CD4-positive, alpha-beta T cell (primary cell): ENCODE data around the gene CHAF1A. TPM values are rescaled to one million over a fixed set of nuclear protein-coding genes. Genes with fewer than 3 reads are reported as not detected.

Experiments used
- ATAC-seq: fragments of 200-7000 bp; cut with Tn5 transposase; one replicate; pipeline ENCODE4 v1.10.0; 2022; ENCODE audit warnings: mild to moderate bottlenecking; ENCODE audit not compliant: poor library complexity
- CTCF ChIA-PET: fragments of 350-600 bp; sonication (Branson Sonifier 250); formaldehyde crosslinking; loops from one replicate; lab custom pipeline; 2021; ENCODE audit warnings: antibody characterized with exemption, inconsistent platforms; lab: Charles Lee
- POLR2A ChIA-PET: fragments of 350-600 bp; sonication (Branson Sonifier 250); formaldehyde crosslinking; loops from one replicate; lab custom pipeline; 2021; ENCODE audit warnings: antibody characterized with exemption, inconsistent platforms; lab: Charles Lee
- DNase-seq, 14 experiments: peaks; one replicate each; pipeline ENCODE4 v3.0.0-alpha.2; 2013 to 2020; ENCODE audit warnings: mixed read lengths in 2 of 14
- H3K27ac ChIP-seq, 2 donors: one replicate each; pipeline versions ENCODE4 v1.5.1 to v1.7.0; 2013; ENCODE audit warnings: low read length in 2 of 2, low read depth in 1 of 2, mild to moderate bottlenecking in 1 of 2
- H3K27me3 ChIP-seq, 2 experiments: 1 replicate in 1 of 2; 2 replicates in 1 of 2; pipeline versions ENCODE4 v1.6.1 to v1.7.0; 2013; ENCODE audit warnings: low read length in 2 of 2, control low read depth in 1 of 2, mild to moderate bottlenecking in 1 of 2, moderate library complexity in 1 of 2; ENCODE audit not compliant: insufficient read depth in 2 of 2, control insufficient read depth in 1 of 2
- H3K36me3 ChIP-seq: one replicate; pipeline ENCODE4 v1.6.1; 2013; ENCODE audit warnings: low read length, control low read depth; ENCODE audit not compliant: insufficient read depth
- H3K4me1 ChIP-seq: one replicate; pipeline ENCODE4 v1.6.1; 2013; ENCODE audit warnings: low read length, control low read depth; ENCODE audit not compliant: insufficient read depth
- H3K4me3 ChIP-seq: one replicate; pipeline ENCODE4 v1.5.1; 2013; ENCODE audit warnings: mild to moderate bottlenecking, low read length, moderate library complexity
- H3K9me3 ChIP-seq, 2 experiments: 1 replicate in 1 of 2; 2 replicates in 1 of 2; pipeline versions ENCODE4 v1.6.1 to v1.7.0; 2013; ENCODE audit warnings: low read length in 2 of 2, mild to moderate bottlenecking in 2 of 2, control low read depth in 1 of 2, moderate library complexity in 1 of 2; ENCODE audit not compliant: control insufficient read depth in 1 of 2, insufficient read depth in 1 of 2
- H3K27ac Mint-ChIP-seq: one replicate; pipeline ENCODE4 v1.8.0; 2020; ENCODE audit warnings: mixed read lengths
- H3K27me3 Mint-ChIP-seq: one replicate; pipeline ENCODE4 v1.8.0; 2021; ENCODE audit warnings: mixed read lengths
- H3K36me3 Mint-ChIP-seq: one replicate; pipeline ENCODE4 v1.8.0; 2021; ENCODE audit warnings: low read depth, mixed read lengths
- H3K4me1 Mint-ChIP-seq: one replicate; pipeline ENCODE4 v1.8.0; 2021; ENCODE audit warnings: low read depth, mixed read lengths
- H3K4me3 Mint-ChIP-seq: one replicate; pipeline ENCODE4 v1.8.0; 2020; ENCODE audit warnings: mild to moderate bottlenecking, mixed read lengths
- H3K9me3 Mint-ChIP-seq: one replicate; pipeline ENCODE4 v1.8.0; 2020; ENCODE audit warnings: mixed read lengths
- CTCF ChIP-seq: fragments of 200-600 bp; IDR thresholded peaks from one replicate; pipeline ENCODE4 v1.8.0; 2022; ENCODE audit warnings: antibody characterized with exemption, mild to moderate bottlenecking
- intact Hi-C, 2 experiments: fragments of 100-400 bp; cut with DNase I in 1 of 2; cut with micrococcal nuclease in 1 of 2; formaldehyde crosslinking; loops; one replicate each; pipeline versions ENCODE4 v1.15.1 to v1.9.0; 2023 to 2025; cut with DNase I, micrococcal nuclease
- total RNA-seq, 174 experiments: library from RNA in 2 of 174; stranded (reverse) in 2 of 174; gene quantifications; one replicate each; pipeline ENCODE4 v1.2.3 and lab custom pipeline; 2021 to 2026

CHAF1A gene
- total RNA-seq, 2 experiments from 2014 or later, result 27.5 to 27.8 TPM

GRCh38 chr19:4362831-4363545 lies 39.5 kb upstream of the CHAF1A start:
- H3K4me3 Mint-ChIP-seq, result no peak overlapping the region
- ChIA-PET POLR2A (interaction anchor here (1.3 kb wide), 1 partner anchor 223 kb away, joined by 3 read pairs; no protein-coding TSS in a partner anchor), CTCF (interaction anchor here (1.3 kb wide), 1 partner anchor 10 kb away, joined by 3 read pairs; no protein-coding TSS in a partner anchor)
- H3K4me1 Mint-ChIP-seq, result peaks cover 3% of the 10 kb centered on the region
- no peak overlapping the region for H3K27ac Mint-ChIP-seq
- H3K4me3 ChIP-seq, result no peak overlapping the region
- no peak overlapping the region for H3K27ac ChIP-seq
- TF ChIP-seq CTCF, result no peak
- no peaks in the 10 kb centered on the region for H3K9me3 ChIP-seq
- H3K4me1 ChIP-seq, result peaks cover 7% of the 10 kb centered on the region
- ATAC-seq (peak; percentile 28), DNase-seq (peak in 1 of 14 experiments; percentile 32)
- no peaks in the 10 kb centered on the region for H3K9me3 Mint-ChIP-seq
- no peaks in the 10 kb centered on the region for H3K27me3 Mint-ChIP-seq
- intact Hi-C loops, result no loop called here
- peaks cover 81% of the 10 kb centered on the region for H3K36me3 ChIP-seq
- H3K27me3 ChIP-seq, result no peaks in the 10 kb centered on the region
- H3K36me3 Mint-ChIP-seq, result peaks cover 18% of the 10 kb centered on the region

DNA sequence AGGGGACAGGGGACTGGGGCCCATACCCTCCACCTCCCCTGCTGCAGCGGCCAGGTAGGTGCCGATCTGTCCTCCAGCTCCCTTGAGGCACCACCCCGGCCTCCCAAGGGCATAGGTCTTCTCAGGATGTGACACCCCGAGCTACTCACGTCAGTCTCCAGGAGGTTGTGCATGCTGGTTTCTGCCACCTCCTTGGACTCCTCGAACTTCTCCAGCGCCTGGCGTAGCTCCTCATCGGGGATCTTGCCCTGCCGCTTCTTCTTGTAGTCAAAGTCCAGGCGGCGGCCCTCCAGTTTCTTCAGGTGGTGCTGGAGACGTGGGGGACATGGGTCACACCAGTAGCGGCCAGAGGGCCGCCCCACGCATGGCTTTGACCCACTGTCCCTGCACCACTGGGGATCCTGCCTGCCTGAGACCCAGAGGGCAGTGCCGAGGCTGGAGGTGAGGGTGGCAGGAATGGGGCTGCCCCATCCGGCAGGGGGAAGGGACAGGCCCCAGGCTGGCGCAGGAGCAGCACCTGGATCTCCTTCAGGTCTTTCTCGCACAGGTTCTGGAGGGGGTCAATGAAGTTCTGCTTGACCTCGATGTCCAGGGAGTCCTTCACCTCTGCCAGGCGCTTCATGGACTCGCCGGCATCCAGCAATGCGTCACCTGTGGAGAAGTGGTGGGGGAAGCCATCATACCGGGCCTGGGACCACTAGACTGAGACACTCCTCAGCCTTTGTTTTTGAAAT lies 38.7 kb upstream of the CHAF1A start:
- Mint-ChIP-seq H3K9me3 (no peaks in the 10 kb centered on the region), H3K4me3 (no peak overlapping the region), H3K36me3 (peaks cover 19% of the 10 kb centered on the region), H3K27me3 (no peaks in the 10 kb centered on the region), H3K27ac (no peak overlapping the region), H3K4me1 (peaks cover 9% of the 10 kb centered on the region)
- intact Hi-C loops, result no loop called here
- no peaks in the 10 kb centered on the region for H3K9me3 ChIP-seq
- H3K36me3 ChIP-seq, result peaks cover 76% of the 10 kb centered on the region
- H3K27ac ChIP-seq, result no peak overlapping the region
- no peak overlapping the region for H3K4me3 ChIP-seq
- no peaks in the 10 kb centered on the region for H3K27me3 ChIP-seq
- ChIA-PET POLR2A (no interaction called here), CTCF (interaction anchor here (1.3 kb wide), 1 partner anchor 11 kb away, joined by 3 read pairs; no protein-coding TSS in a partner anchor)
- ATAC-seq, result no peak
- no peak for TF ChIP-seq CTCF
- peak in 1 of 14 experiments; percentile 17 for DNase-seq
- H3K4me1 ChIP-seq, result peaks cover 14% of the 10 kb centered on the region

- DNase-seq, result no peak
- peaks cover 22% of the 10 kb centered on the region for H3K4me1 Mint-ChIP-seq
- intact Hi-C loops, result no loop called here
- H3K4me3 ChIP-seq, result no peak overlapping the region
- no peaks in the 10 kb centered on the region for H3K27me3 ChIP-seq
- H3K9me3 Mint-ChIP-seq, result no peaks in the 10 kb centered on the region
- peaks cover 21% of the 10 kb centered on the region for H3K36me3 Mint-ChIP-seq
- TF ChIP-seq CTCF, result no peak
- H3K9me3 ChIP-seq, result no peaks in the 10 kb centered on the region
- H3K4me3 Mint-ChIP-seq, result no peak overlapping the region
- H3K4me1 ChIP-seq, result peaks cover 30% of the 10 kb centered on the region
- H3K36me3 ChIP-seq, result peaks cover 61% of the 10 kb centered on the region
- H3K27ac Mint-ChIP-seq, result no peak overlapping the region
- ATAC-seq, result no peak
- CTCF ChIA-PET, result interaction anchor here (1.3 kb wide), 1 partner anchor 35 kb away, joined by 5 read pairs; the partner anchor contains the start of gene SH3GL1
- H3K27me3 Mint-ChIP-seq, result no peaks in the 10 kb centered on the region
- no peak overlapping the region for H3K27ac ChIP-seq
- POLR2A ChIA-PET, result interaction anchor here (1.4 to 1.6 kb wide), 2 partner anchors 14 to 22 kb away, joined by 4 read pairs; partner anchors contain the start of gene MPND
Measured at GRCh38 chr19:4365341-4365740, 37.1 kb upstream of the CHAF1A start.
